Activated CD4-positive, alpha-beta T cell treated with anti-CD3 and anti-CD28 coated beads, Interleukin-2, amount 50 U/mL, for 16 hours (primary cell): ENCODE results near the gene P4HTM.

Experiments
- DNase-seq: peaks from one replicate; pipeline ENCODE4 v3.0.0-alpha.2; 2020

Gene P4HTM, protein sequence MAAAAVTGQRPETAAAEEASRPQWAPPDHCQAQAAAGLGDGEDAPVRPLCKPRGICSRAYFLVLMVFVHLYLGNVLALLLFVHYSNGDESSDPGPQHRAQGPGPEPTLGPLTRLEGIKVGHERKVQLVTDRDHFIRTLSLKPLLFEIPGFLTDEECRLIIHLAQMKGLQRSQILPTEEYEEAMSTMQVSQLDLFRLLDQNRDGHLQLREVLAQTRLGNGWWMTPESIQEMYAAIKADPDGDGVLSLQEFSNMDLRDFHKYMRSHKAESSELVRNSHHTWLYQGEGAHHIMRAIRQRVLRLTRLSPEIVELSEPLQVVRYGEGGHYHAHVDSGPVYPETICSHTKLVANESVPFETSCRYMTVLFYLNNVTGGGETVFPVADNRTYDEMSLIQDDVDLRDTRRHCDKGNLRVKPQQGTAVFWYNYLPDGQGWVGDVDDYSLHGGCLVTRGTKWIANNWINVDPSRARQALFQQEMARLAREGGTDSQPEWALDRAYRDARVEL

DNA sequence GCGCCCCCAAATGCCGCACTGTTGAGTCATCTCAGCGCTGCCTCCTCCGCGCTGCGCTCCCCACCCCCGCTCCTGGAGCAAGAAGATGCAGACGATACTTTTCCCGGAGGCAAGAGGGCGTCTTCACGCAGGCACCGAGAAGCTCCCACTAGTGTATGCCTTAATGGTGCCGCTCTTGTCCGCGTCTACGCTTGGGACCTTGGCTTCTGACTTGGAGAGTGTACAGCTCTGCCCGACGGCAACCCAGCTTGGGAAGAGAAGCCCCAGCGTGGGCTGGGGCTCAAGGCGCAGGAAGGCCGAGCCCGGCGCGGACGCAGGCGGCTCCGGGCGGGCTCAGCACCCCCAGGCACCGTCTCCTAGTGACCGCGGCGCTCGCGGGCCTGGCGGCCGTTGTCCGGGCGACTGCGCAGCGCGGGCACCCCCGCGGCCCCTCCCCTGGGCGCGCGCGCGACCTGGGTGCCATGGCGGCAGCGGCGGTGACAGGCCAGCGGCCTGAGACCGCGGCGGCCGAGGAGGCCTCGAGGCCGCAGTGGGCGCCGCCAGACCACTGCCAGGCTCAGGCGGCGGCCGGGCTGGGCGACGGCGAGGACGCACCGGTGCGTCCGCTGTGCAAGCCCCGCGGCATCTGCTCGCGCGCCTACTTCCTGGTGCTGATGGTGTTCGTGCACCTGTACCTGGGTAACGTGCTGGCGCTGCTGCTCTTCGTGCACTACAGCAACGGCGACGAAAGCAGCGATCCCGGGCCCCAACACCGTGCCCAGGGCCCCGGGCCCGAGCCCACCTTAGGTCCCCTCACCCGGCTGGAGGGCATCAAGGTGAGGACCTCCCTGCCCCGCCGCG, at the start of gene P4HTM:
TSS of gene P4HTM (plus strand) at position 446 of the 840 bp plus-strand sequence. CDS start at position 462, 16 bp downstream.
- peak; percentile 84 for DNase-seq

DNA sequence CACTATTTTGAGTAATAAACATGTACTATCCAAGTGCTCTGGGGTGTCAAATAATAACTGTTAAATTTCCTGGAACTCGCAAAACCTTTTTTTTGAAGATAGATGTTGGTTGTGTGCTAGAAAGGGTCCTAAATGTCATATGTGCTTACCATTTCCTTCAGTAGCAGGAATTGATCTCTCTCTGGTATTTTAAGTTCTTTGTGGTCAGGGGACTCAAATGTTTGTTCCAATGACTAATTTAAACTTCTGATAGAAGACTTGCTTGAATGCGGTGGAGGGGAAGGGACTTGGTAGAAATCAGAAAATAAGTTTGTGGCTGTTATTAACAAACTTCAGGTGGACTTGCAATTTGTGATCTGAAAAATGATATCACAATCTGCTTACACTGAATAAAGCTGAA, 44.6 kb upstream of the P4HTM start:
- DNase-seq = peak; percentile 8

DNA sequence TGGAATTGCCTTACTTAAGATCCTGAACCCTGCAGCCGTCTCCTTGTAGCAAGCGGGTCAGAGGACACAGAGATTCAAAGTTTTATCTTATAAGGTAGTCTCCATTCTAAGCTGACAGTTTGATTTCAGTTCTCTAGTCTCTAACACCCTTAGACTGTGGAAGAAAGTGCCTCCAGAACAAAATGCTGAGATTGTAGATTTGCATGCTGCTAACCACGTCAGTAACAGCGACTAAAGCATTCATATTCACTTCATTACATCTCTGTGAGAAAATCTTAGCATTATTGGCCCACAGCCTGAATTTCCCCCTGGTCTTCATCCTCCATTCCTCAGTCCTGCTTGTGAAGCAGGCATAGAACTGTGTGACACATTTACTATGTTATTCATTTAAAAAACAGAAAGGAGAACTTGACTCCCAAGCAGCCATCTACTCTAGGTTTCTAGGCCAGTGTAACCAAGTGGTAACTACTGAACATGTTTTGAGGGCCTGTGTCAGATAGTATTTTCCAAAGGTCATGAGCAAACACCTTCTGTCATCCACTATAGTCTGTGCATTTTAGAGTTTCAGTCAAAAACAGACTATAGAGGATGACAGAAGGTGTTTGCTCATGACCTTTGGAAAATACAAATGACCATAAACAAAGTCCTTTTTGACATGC, 44.0 kb upstream of the P4HTM start:
- DNase-seq = no peak

DNA sequence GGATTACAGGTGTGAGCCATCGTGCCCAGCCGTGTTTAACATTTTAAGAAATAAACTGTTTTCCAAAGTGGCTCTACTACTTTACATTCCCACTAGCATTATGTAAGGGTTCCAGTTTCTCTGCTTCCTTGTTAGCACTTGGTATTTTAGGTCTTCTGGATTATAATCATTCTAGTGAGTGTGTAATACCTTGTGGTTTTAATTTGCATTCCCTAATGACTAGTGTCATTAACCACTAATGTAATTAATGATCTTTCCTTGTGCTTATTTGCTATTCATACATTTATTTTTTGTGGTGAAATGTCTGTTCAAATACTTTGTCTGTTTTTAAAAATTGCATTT, 40.7 kb upstream of the P4HTM start:
- DNase-seq = no peak

DNA sequence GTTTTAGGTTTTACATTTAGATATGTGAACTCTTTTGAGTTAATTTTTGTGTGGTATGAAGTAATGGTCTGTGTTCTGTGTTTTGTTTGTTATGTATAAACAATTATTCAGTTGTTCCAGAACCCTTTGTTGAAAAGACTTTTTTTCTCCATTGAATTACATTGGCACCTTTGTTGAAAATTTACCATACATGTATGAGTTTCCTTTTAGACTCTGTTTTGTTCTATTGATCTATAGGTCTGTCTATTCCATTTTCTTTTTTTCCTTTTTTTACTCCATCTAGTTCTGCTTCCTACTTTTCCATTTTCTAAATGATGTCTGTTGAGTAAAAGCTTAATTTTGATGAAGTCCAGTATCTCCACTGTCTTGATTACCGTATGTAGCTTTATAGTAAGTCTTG, 40.0 kb upstream of the P4HTM start:
- no peak for DNase-seq

DNA sequence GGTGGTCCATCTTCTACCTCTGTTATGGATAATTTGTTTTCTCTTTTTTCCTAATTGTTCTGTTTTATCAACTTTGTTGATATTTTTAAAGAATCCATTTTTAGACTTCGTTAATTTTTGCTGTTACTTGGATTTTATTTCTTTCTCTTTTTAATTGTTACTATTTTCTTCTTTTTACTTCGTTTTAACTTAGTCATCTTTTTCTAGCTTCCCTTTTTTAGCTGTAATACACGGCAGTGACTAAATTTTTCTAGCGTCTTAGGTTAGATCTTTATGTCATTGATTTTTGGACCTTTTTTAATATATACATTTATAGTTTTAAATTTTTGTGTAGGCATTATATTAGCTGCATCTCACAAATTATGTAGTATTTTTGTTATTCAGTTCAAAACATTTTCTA, 38.3 kb upstream of the P4HTM start:
- no peak for DNase-seq

DNA sequence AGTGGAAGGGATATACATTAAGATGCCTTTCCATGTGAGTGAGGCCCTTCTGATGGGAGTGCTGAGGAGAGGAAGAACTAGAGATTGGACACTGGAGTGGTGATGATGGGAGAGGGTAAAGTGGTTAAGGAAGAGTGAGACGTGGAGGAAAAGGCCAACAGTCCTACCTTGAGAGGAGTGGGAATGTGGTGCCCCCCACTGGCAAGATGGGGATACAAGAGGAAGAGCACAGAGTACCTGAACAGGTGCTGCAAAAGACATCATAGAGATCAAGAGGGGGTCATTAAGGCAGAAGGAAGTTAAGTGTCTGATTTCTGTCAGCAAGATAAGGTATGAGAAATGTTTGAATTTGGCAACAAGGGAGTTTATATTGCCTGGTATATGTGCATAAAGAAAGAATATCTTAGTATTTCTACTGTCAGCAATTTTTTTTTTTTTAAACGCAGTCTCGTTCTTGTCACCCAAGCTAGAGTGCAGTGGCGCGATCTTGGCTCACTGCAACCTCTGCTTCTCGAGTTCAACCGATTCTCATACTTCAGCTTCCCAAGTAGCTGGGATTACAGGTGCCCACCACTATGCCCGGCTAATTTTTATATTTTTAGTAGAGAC, 37.4 kb upstream of the P4HTM start:
- DNase-seq = peak; percentile 18

DNA sequence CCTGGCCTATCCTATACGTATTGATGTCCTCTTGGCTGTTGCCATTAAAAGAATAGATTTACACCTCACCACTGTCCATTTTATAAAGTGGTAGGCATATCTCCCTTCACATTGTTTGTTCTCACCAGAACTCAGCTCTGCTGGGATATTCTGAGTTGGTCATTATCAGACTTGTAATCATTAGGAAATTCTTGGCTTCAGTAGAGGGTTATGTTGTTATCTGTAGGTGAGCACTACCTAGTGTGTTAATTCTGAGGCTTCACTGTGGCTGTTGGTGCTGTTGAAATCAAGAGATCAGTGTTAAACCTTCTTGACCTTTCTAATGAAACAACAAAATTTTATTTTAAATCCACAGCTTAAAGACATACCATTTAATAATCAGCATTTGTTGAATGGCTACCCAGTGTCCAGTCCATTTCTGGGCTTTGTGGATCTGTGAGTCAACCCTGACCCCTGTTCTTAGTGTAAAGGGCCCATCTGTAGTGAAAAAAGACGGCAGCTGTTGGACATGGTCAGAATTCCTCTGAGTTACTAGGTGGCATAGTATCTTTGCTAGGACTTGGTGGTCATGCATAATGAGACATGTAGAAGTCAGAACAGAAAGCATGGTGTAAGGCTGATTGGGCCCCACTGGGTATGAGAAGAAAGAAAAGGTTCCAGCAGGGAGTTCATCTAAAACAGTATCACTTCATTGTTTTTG, 32.9 kb upstream of the P4HTM start:
- DNase-seq = no peak

DNA sequence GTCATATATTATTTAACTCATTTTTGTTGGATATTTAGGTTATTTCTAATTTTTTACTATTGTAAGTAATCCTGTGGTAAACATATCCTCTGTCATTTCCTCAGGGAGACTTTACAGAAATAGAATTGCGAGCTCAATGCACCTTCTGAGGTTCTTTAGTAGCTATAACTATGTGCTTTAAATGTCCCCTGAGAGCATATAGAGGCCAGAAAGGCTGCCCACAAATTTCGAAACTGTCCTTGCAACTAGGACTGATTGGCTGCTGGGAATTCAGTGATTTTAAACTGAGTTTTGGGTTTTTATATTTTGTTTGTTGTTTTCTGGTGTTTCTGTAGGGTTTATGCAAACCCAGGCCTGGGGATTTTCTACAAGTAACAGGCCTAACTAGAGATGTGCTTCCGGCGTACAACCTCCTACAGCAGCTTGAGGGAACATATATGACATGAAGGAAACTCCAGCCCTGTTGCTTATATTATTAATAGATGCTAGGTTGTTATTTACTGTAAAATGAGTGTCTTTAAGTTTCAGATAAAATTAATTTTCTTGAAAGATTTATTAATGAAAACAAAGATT, 29.1 kb upstream of the P4HTM start:
- DNase-seq = no peak

DNA sequence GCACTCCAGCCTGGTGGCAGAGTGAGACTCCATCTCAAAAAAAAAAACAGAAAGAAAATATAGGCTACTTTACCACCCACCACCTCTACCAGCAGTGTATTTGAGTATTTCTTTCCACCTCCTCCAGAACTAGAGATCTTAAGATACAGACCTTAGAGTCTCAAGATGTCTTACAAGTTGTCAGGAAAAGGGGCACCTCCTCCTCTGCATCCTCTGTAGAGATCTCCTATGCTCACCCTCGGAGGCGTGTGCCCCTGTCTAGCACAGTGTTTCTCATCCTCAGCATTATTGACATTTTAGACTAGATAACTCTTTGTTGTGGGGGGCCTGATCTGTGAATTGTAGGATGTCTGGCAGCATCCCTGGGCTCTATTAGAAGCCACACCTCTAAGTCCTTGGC, 27.7 kb upstream of the P4HTM start:
- DNase-seq = no peak

DNA sequence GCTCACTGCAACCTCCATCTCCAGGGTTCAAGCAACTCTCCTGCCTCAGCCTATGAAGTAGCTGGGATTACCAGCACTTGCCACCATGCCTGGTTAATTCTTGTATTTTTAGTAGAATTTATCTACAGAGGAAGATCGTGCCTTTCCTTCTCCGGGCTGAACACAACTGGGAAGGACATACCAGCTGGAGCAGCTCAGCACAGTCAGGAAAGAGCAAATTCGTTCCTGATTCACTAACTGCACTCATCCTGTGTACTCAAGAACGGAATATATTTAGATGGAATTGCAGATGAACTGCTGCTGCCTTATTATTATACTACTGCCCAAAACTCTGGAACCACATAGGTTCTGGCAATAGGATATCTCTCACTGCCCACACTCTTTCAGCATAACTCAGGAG, 27.1 kb upstream of the P4HTM start:
- DNase-seq = no peak

DNA sequence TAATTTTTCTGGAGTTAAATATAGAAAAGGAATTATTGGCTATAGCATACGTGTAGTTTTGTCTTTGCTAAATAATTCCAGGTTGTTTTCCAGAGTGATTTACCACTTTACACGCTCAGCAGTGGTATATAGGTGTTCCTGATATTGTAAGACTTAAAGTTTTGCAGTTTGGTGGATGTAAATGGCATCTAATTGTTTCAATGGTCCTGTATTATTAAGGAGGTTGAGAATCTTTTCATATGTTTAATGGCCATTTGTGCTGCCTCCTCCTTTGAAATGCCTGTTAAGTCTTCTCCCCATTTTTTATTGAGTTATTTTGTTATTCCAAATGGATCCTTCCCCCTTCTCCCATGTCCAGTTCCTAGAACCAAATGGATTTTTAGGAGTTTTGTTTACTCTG, 26.4 kb upstream of the P4HTM start:
- DNase-seq = no peak

DNA sequence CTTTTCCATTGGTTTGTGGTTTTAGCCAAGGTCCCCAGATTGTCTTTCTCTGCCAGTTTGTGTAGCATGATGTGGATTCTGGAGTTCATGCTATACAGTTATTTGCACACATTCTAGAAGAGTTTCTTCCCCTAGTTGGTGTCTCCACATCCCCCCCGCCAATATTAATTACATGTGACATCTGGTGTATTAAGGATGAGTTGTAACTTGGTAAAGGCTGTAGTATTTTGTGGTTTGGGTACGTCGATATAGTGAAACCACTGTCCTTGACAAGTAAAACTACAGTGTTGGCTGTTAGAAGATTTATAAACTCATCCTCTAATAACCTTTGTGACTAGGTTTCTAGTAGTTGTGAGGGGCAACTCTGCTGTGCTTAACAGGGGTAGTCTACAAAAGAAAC, 23.7 kb upstream of the P4HTM start:
- peak; percentile 24 for DNase-seq

DNA sequence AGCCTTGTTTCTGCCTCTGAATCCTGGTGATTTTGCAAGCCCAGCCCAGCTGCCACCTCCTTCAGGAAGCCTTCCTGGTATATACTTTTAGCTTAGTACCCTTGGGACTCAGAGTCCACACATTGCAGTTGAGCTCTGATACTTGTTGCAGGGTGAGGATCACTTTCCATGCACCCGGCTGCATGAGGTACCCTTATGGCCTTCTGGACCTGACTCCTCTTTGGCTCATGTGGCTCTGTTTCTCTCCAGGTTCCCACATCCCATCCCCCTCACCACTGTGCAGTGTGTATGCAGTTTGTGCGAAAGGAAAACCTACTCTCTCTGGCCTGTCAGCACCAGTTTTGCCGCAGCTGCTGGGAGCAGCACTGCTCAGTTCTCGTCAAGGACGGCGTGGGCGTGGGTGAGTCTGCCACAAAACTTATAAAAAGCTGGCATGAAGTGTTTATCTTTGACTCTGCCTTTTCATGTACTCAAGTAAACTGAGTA, 23.1 kb upstream of the P4HTM start:
- no peak for DNase-seq

DNA sequence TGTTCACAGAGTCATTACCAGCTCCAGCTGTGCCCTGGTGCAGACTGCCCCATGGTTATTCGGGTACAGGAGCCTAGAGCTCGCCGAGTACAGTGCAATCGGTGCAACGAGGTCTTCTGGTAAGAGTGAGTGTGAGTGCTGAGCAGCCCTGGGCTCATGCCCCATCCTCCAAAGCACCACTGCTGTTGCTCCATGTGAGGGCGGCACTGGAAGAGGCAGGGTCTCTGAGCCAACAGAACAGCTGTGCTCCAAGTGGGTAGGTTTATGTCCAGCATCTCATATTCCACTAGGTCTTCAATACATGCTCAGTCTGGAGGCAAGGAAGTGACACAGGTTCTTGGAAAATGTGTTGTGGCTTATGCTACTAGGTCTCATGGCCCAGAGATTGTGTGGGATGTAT, 19.5 kb upstream of the P4HTM start:
- DNase-seq = no peak

DNA sequence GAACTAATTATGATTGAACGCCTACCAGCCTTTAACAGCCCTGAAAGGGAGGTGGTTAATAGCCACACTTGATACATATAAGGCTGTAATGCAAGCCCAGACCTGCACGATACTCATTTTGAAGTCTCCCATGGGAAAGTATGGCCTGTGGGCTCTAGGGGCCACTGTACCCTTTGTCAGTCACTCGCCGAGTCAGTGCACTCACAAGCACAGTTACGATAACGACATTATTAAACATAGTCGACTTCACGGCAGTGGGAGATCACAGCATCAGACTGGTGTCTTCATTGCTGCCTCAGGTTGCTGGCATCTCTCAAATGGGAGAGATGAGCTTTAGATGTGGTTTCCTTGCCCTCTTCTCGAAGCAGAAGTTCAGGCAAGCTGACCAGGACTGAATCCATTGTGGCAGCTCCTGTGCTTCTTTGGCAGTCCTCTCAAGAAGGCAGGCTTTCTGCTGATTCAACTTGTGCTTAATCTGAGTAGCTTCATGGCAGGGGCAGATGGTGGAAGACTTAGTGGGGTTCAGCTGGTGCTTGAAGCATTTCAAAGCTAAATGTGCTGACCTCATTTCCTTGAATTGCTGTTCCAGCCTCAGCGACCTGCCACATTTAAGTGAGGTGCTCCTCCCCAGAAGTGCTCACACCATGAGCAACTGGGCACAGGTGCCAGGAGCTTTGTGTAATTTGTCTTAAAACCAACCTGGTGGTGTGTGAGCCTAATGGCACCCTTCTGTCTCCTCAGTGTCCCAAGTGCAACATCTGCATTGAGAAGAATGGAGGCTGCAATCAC, 15.8 kb upstream of the P4HTM start:
- no peak for DNase-seq

DNA sequence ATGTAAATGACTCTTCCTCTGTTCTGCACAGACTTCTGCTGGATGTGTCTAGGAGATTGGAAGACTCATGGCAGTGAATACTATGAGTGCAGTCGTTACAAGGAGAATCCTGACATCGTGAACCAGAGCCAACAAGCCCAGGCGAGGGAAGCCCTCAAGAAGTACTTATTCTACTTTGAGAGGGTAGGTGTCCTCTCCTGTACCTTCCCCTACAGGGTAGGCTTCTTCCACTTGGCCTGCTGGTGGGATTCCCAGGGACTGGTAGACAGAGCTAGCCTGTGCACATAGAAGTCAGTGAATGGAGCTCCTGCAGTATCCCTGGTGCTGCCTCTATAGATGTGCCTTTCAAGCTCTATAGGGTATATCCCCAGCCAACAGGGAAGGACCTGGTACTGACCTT, 10.6 kb upstream of the P4HTM start:
- no peak for DNase-seq

DNA sequence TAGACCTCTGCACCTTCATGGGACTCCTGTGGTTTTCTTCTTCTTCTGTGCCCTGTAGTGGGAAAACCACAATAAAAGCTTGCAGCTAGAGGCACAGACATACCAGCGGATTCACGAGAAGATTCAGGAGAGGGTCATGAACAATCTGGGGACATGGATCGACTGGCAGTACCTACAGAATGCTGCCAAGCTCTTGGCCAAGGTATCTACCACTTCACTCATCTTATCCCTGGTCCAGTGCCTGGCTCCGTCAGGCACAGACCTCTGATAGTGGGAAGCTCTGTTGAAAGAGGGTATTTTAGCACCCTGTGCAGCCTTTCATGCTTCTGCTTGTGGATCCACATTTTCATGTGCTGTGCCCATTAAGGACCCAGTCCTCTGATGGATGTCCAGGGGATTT, 9.7 kb upstream of the P4HTM start:
- DNase-seq = no peak

DNA sequence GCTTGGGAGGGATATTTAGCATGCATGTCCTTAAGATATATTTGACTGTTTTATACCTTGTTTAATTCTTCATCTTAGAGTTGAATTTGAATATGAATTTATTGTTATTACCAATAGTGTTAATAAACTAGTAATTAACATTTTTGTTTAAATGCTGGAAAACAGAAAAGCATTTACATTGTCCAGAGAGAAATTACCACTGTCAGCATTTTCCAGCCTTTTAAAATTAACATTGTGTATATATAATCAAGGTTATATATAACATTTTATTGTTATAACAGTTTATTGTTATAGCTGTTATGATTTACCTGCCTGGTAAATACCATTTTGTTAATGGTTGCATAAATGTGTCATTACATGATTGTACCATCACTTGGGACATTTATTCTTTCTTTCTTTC, 8.0 kb upstream of the P4HTM start:
- DNase-seq = no peak

DNA sequence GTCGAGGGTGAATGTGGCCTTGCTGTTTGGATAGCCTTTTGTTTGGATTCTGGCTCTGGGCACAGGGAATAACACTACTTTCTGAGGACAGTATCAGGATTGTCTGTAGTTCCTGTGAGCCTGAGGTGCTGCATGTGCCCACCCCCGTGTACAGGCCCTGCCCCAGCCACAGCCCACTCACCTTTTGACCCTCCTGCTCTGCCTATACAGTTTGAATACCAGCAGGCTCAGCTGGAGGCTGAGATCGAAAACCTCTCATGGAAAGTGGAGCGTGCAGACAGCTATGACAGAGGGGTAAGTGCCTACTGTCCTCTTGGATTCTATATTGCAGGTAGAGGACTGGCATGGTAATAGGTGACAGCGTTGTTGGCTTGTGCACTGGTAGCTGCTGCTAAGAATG, 7.4 kb upstream of the P4HTM start:
- no peak for DNase-seq

DNA sequence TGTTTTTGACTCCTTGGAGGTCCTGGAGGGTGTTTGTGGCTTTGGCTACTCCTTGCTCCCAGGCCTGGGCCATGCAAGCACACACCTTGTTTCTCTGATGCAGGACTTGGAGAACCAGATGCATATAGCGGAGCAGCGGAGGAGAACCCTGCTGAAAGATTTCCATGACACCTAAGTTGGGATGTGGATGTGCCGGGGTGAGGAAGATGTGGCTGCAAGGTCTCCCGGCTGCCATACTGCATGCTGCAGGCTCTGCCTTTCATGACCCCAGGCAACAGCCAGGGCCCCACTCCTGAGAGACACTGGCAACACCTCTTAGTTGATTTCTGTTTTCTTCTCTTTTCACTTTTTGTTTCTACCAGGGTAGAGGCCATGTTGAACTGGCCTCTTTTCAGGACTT, 6.9 kb upstream of the P4HTM start:
- no peak for DNase-seq
